RWPE1 (cell line): Measurements from ENCODE around the gene PCBD1.

Experiments
- CTCF ChIA-PET: fragments of 350-600 bp; sonication (Branson Sonifier 250); formaldehyde crosslinking; extraction: SDS; loops from one replicate; lab custom pipeline; 2021; lab: Yijun Ruan, JAX
- POLR2A ChIA-PET: fragments of 400-600 bp; formaldehyde crosslinking; extraction: SDS; loops from one replicate; lab custom pipeline; 2020; ENCODE audit warnings: antibody characterized with exemption; ENCODE audit not compliant: low non-redundant PET; lab: Yijun Ruan, JAX
- DNase-seq: peaks from one replicate; pipeline ENCODE4 v3.0.0; 2012; ENCODE audit warnings: low spot score
- H3K27ac ChIP-seq: fragments of 450-650 bp; 2 replicates; pipeline ENCODE4 v1.5.1; 2017
- CTCF ChIP-seq: fragments of 450-650 bp; conservative IDR thresholded peaks from 2 replicates; pipeline ENCODE4 v1.5.1; 2017; ENCODE audit warnings: low read depth, mild to moderate bottlenecking

Gene PCBD1

GRCh38 chr10:70905071-70906021 is 17.0 kb upstream of the PCBD1 start:
- ChIA-PET CTCF (interaction anchor here (0.5 to 1.5 kb wide), 4 partner anchors 11 to 304 kb away, joined by 3 to 4 read pairs (median 4); no protein-coding TSS in a partner anchor), POLR2A (no interaction called here)
- H3K27ac ChIP-seq, result no peak overlapping the region
- DNase-seq, result no peak
- no peak for TF ChIP-seq CTCF

GRCh38 chr10:70903262-70903921 is 15.0 kb upstream of the PCBD1 start:
- ChIA-PET POLR2A (interaction anchor here (0.6 kb wide), 1 partner anchor 15 kb away, joined by 3 read pairs; no protein-coding TSS in a partner anchor), CTCF (interaction anchor here (0.6 to 1.7 kb wide), 27 partner anchors 8 to 755 kb away, joined by 3 to 11 read pairs (median 4); partner anchors contain the start of gene UNC5B)
- no peak overlapping the region for H3K27ac ChIP-seq
- DNase-seq, result peak; percentile 56
- peak; percentile 74 for TF ChIP-seq CTCF

GRCh38 chr10:70902661-70903261 is 14.4 kb upstream of the PCBD1 start:
- no peak overlapping the region for H3K27ac ChIP-seq
- no peak for DNase-seq
- CTCF ChIA-PET, result interaction anchor here (0.6 to 1.7 kb wide), 25 partner anchors 9 to 753 kb away, joined by 3 to 11 read pairs (median 4); partner anchors contain the start of gene UNC5B
- POLR2A ChIA-PET, result no interaction called here
- TF ChIP-seq CTCF, result no peak

GRCh38 chr10:70901276-70901878 is 13.0 kb upstream of the PCBD1 start:
- CTCF ChIA-PET, result interaction anchor here (0.7 to 0.8 kb wide), 2 partner anchors 109 to 383 kb away, joined by 3 to 8 read pairs; no protein-coding TSS in a partner anchor
- no peak for TF ChIP-seq CTCF
- POLR2A ChIA-PET, result no interaction called here
- no peak for DNase-seq
- no peak overlapping the region for H3K27ac ChIP-seq

- ChIA-PET POLR2A (interaction anchor here (0.6 kb wide), 1 partner anchor 19 kb away, joined by 3 read pairs; no protein-coding TSS in a partner anchor), CTCF (no interaction called here)
- TF ChIP-seq CTCF, result no peak
- DNase-seq, result no peak
- no peak overlapping the region for H3K27ac ChIP-seq
These were observed 10.7 kb upstream of the PCBD1 start for GRCh38 chr10:70899096-70899495.
